ENCODE data around the gene NUDT3. TPM values are rescaled to one million over a fixed set of nuclear protein-coding genes. Genes with fewer than 3 reads are reported as not detected.

The NUDT3 gene
- total and polyA plus RNA-seq, 3 experiments from 2014 or later = 9.7 to 16.8 (median 16.6) TPM

DNA sequence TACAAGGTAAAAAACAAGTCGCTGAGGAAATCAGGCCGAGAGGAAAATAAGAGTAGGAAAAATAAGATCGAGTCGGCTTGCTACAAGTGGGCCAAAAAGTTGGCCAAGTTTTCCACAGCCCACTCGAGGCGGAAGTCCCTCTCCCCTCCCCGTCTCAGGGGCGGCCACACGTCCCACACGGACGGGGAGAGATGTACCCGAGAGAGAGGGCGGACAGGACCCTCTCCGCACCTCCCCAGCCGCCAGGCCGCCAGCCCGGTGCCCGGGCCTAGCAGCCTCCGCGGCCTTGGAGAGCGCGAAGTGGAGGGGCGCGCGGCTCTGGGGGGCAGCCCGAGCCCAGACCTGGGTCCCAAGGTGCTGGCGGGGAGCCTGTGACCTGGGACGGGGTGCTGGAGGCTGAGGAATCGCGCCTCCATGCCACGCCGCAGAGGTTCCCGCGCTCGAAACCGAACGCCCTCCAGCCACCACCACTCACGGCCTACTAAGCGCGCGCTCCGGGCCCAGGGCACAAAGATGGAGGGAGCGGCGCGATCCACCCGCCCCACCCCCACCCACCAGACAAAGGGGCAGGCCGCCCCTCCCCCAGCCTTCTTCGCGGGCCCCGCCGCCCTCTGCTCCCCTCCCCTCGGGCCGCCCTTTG is 157.7 kb downstream of the NUDT3 start:
- H3K27me3 Mint-ChIP-seq = no peaks in the 10 kb centered on the region
- no peaks in the 10 kb centered on the region for H3K36me3 ChIP-seq (ENCODE audit: insufficient read depth, low read length)
- H3K9me3 ChIP-seq (ENCODE audit: low read length) = no peaks in the 10 kb centered on the region
- H3K27ac ChIP-seq (ENCODE audit: low read depth, low read length) = no peak overlapping the region
- H3K4me1 ChIP-seq (ENCODE audit: insufficient read depth, low read length) = peaks cover 24% of the 10 kb centered on the region
- no peak overlapping the region for H3K4me3 ChIP-seq (ENCODE audit: low read length)
- H3K27me3 ChIP-seq (ENCODE audit: insufficient read depth, low read length, poor library complexity, severe bottlenecking) = no peaks in the 10 kb centered on the region
- H3K27ac Mint-ChIP-seq = peak overlapping the region; percentile 51 to 95 (median 77)
- POLR2A ChIA-PET = no interaction called here
- H3K36me3 Mint-ChIP-seq = peaks cover 0 to 9% (median 0%) of the 10 kb centered on the region in 3 donors
- peak overlapping the region; percentile 25 to 84 (median 60) for H3K4me3 Mint-ChIP-seq
- peaks cover 21 to 32% (median 27%) of the 10 kb centered on the region in 3 donors for H3K4me1 Mint-ChIP-seq
- CTCF ChIA-PET = interaction anchor here (1.3 kb wide), 1 partner anchor 191 kb away, joined by 3 read pairs; the partner anchor contains the start of gene RPS10
- H3K9me3 Mint-ChIP-seq = no peaks in the 10 kb centered on the region
- peak in 3 of 5 donors; percentile 17 to 37 (median 22) for DNase-seq

DNA sequence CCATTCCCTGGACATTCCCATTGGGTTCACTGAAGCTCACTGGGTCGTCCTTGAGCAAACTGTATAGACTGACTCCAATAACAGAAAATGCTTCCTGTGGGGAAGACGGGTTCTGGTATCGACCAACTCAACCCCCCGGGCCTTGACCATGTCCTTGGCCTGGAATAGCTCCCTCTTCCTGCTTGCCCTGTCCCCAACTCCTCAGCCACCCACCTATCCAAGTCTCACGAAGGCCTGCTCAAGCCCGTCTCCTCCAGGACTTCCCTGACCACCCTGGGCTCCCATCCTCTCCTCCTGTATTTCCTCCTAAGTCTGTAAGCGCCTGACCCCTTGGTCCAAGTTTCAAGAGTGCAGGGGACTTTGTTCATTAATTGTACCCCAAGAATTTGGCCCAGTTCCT is 158.6 kb downstream of the NUDT3 start:
- ChIA-PET POLR2A (interaction anchor here (0.5 to 0.6 kb wide), 2 partner anchors 14 to 88 kb away, joined by 3 read pairs; partner anchors contain the start of gene GRM4), CTCF (interaction anchor here (1.3 kb wide), 1 partner anchor 192 kb away, joined by 3 read pairs; the partner anchor contains the start of gene RPS10)
- Mint-ChIP-seq H3K4me3 (peak overlapping the region in 5 of 7 donors; percentile 21 to 84 (median 53)), H3K36me3 (peaks cover 0 to 8% (median 0%) of the 10 kb centered on the region in 3 donors), H3K27me3 (no peaks in the 10 kb centered on the region), H3K9me3 (no peaks in the 10 kb centered on the region), H3K27ac (peak overlapping the region in 7 of 8 donors; percentile 51 to 95 (median 74)), H3K4me1 (peaks cover 15 to 24% (median 19%) of the 10 kb centered on the region in 3 donors)
- no peak for DNase-seq
- Histone ChIP-seq H3K9me3 (ENCODE audit: low read length) (no peaks in the 10 kb centered on the region), H3K4me3 (ENCODE audit: low read length) (no peak overlapping the region), H3K27me3 (ENCODE audit: insufficient read depth, low read length, poor library complexity, severe bottlenecking) (no peaks in the 10 kb centered on the region), H3K4me1 (ENCODE audit: insufficient read depth, low read length) (peaks cover 14% of the 10 kb centered on the region), H3K27ac (ENCODE audit: low read depth, low read length) (no peak overlapping the region), H3K36me3 (ENCODE audit: insufficient read depth, low read length) (no peaks in the 10 kb centered on the region)

DNA sequence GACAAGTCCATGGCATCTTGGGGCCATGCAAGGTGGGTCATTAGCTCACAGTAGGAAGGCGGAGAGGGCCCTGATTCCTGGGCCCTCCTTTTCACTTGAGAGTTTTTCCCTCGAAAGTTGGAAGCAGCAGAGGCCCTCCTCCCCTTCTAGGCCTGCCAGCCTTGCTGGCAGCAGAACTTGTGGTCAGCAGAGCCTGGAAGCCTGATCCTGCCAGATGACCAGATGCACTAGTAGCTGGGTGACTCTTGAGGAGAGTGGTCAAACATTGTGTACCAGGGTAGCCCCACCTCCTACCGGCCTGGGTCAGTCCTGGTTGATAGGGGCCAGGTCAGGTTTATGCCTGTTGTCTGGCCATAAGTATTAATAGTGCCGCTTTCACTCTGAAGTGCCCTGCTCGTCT is 159.6 kb downstream of the NUDT3 start:
- Mint-ChIP-seq H3K27ac (peak overlapping the region in 6 of 8 donors; percentile 16 to 83 (median 64)), H3K9me3 (no peaks in the 10 kb centered on the region), H3K4me3 (peak overlapping the region in 2 of 7 donors; percentile 8 to 84), H3K27me3 (no peaks in the 10 kb centered on the region), H3K4me1 (peaks cover 8 to 16% (median 11%) of the 10 kb centered on the region in 3 donors), H3K36me3 (peaks cover 0 to 6% (median 0%) of the 10 kb centered on the region in 3 donors)
- no peaks in the 10 kb centered on the region for H3K27me3 ChIP-seq (ENCODE audit: insufficient read depth, low read length, poor library complexity, severe bottlenecking)
- no peak for DNase-seq
- H3K27ac ChIP-seq (ENCODE audit: low read depth, low read length) = no peak overlapping the region
- POLR2A ChIA-PET = no interaction called here
- no peak overlapping the region for H3K4me3 ChIP-seq (ENCODE audit: low read length)
- peaks cover 5% of the 10 kb centered on the region for H3K4me1 ChIP-seq (ENCODE audit: insufficient read depth, low read length)
- no peaks in the 10 kb centered on the region for H3K9me3 ChIP-seq (ENCODE audit: low read length)
- H3K36me3 ChIP-seq (ENCODE audit: insufficient read depth, low read length) = no peaks in the 10 kb centered on the region
- CTCF ChIA-PET = interaction anchor here (0.7 kb wide), 1 partner anchor 17 kb away, joined by 3 read pairs; no protein-coding TSS in a partner anchor

DNA sequence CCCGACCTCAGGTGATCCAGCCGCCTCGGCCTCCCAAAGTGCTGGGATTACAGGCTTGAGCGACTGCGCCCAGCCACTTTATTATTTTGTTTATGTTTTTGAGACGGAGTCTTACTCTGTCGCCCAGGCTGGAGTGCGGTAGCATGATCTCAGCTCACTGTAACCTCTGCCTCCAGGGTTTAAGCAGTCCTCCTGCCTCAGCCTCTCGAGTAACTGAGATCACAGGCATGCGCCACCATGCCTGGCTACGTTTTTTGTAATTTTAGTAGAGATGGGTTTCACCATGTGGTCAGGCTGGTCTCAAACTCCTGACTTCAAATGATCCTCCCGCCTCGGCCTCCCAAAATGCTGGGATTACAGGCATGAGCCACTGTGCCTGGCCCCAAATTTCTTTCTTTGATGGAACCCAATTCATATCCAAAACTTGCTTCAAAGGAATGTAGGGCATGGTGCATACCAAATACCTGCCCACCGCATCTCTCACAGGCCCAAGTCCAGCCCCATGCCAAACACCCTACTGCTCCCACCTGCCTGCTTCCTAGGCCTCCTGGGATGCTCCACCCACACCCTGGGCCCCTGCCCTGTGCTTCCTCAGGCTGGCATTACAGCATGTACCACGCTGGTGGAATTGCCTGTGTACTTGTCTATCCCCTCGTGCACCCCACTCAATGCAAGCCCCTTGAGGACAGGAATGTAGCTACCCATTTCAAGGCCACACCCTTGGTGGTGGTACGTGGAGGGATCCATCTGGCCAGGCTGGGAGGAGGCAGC is 160.7 kb downstream of the NUDT3 start:
- no peak overlapping the region for H3K4me3 ChIP-seq (ENCODE audit: low read length)
- Mint-ChIP-seq H3K4me1 (peaks cover 8 to 16% (median 11%) of the 10 kb centered on the region in 3 donors), H3K36me3 (peaks cover 0 to 5% (median 0%) of the 10 kb centered on the region in 3 donors), H3K9me3 (no peaks in the 10 kb centered on the region), H3K27ac (peak overlapping the region in 3 of 8 donors; percentile 13 to 93 (median 43)), H3K4me3 (no peak overlapping the region), H3K27me3 (no peaks in the 10 kb centered on the region)
- H3K36me3 ChIP-seq (ENCODE audit: insufficient read depth, low read length) = no peaks in the 10 kb centered on the region
- H3K27me3 ChIP-seq (ENCODE audit: insufficient read depth, low read length, poor library complexity, severe bottlenecking) = no peaks in the 10 kb centered on the region
- no peak overlapping the region for H3K27ac ChIP-seq (ENCODE audit: low read depth, low read length)
- no peaks in the 10 kb centered on the region for H3K9me3 ChIP-seq (ENCODE audit: low read length)
- ChIA-PET CTCF (interaction anchor here (0.7 to 1.3 kb wide), 2 partner anchors 18 to 36 kb away, joined by 3 to 4 read pairs; no protein-coding TSS in a partner anchor), POLR2A (no interaction called here)
- DNase-seq = no peak
- peaks cover 5% of the 10 kb centered on the region for H3K4me1 ChIP-seq (ENCODE audit: insufficient read depth, low read length)

DNA sequence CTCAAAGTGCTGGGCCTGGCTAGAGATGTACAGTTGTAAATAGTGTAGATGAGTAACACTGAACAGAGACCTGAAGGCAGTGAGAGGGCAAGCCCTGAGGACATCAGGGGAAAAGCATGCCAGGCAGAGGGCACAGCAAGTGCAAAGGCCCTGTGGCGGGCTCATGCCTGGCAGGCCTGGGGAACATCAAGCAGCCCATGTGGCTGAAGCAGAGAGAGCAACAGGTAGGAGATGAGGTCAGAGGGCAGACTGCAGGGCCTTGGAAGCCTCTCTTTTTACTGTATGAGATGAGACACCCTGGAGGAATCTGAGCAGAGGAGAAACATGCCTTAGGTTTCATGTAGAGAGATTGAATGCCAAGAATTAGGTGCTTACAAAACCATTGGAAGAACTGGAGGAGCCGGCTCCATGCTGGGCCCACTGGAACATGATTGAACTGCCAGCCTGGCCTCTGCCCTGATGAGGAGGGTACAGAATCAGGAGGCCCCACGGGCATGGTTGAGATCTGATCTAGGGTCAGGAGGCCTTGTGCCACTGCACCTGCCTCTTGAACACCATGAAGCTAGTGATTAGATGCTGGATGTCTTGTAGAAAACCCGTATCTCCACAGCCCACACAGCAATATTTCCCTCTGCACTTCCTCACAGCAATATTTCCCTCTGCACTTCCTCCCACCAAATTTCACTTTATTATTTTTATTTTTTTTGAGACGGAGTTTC is 161.7 kb downstream of the NUDT3 start:
- CTCF ChIA-PET = interaction anchor here (1.3 kb wide), 1 partner anchor 19 kb away, joined by 4 read pairs; no protein-coding TSS in a partner anchor
- no peak overlapping the region for H3K27ac ChIP-seq (ENCODE audit: low read depth, low read length)
- POLR2A ChIA-PET = no interaction called here
- DNase-seq = no peak
- Mint-ChIP-seq H3K27me3 (no peaks in the 10 kb centered on the region), H3K4me3 (peak overlapping the region in 1 of 7 donors; percentile 51), H3K27ac (peak overlapping the region in 3 of 8 donors; percentile 2 to 60 (median 32)), H3K4me1 (peaks cover 4 to 7% (median 7%) of the 10 kb centered on the region in 3 donors), H3K9me3 (no peaks in the 10 kb centered on the region), H3K36me3 (peaks cover 0 to under 1% (median 0%) of the 10 kb centered on the region in 3 donors)
- H3K9me3 ChIP-seq (ENCODE audit: low read length) = no peaks in the 10 kb centered on the region
- no peaks in the 10 kb centered on the region for H3K4me1 ChIP-seq (ENCODE audit: insufficient read depth, low read length)
- H3K4me3 ChIP-seq (ENCODE audit: low read length) = no peak overlapping the region
- no peaks in the 10 kb centered on the region for H3K36me3 ChIP-seq (ENCODE audit: insufficient read depth, low read length)
- no peaks in the 10 kb centered on the region for H3K27me3 ChIP-seq (ENCODE audit: insufficient read depth, low read length, poor library complexity, severe bottlenecking)

DNA sequence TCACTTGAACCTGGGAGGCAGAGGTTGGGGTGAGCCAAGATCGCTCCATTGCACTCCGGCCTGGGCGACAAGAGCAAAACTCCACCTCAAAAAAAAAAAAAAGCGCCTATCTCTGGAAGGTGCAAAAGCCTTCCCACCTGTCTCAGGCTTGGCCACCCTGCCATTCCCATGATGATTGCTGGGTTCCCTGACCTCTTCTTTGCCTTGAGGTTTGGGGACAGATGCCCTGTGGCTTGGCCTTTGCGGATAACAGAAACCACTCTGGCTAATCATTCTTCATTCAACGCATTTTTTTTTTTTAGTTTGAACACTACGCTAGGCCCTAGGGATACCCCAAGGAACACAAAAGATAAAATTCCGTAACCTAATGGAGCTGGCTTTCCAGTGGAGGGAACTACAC is 162.6 kb downstream of the NUDT3 start:
- Mint-ChIP-seq H3K4me1 (peaks cover 4 to 7% (median 6%) of the 10 kb centered on the region in 3 donors), H3K27ac (peak overlapping the region in 1 of 8 donors; percentile 60), H3K36me3 (no peaks in the 10 kb centered on the region), H3K4me3 (peak overlapping the region in 1 of 7 donors; percentile 42), H3K27me3 (no peaks in the 10 kb centered on the region), H3K9me3 (no peaks in the 10 kb centered on the region)
- CTCF ChIA-PET = interaction anchor here (1.2 to 1.3 kb wide), 2 partner anchors 15 to 20 kb away, joined by 3 to 5 read pairs; no protein-coding TSS in a partner anchor
- no peak overlapping the region for H3K4me3 ChIP-seq (ENCODE audit: low read length)
- H3K27ac ChIP-seq (ENCODE audit: low read depth, low read length) = no peak overlapping the region
- no peaks in the 10 kb centered on the region for H3K27me3 ChIP-seq (ENCODE audit: insufficient read depth, low read length, poor library complexity, severe bottlenecking)
- POLR2A ChIA-PET = no interaction called here
- H3K9me3 ChIP-seq (ENCODE audit: low read length) = no peaks in the 10 kb centered on the region
- no peaks in the 10 kb centered on the region for H3K36me3 ChIP-seq (ENCODE audit: insufficient read depth, low read length)
- no peak for DNase-seq
- no peaks in the 10 kb centered on the region for H3K4me1 ChIP-seq (ENCODE audit: insufficient read depth, low read length)
